HEK293T (cell line): ENCODE measurements around the gene ATP9B.

ENCODE experiments used
- ARNT ChIP-seq: fragments of 450-650 bp; IDR thresholded peaks from 2 replicates; pipeline ENCODE4 v1.6.1; 2017; ENCODE audit warnings: mild to moderate bottlenecking
- BHLHE40 ChIP-seq: fragments of 450-650 bp; IDR thresholded peaks from 2 replicates; pipeline ENCODE4 v1.6.1; 2016; ENCODE audit warnings: mild to moderate bottlenecking, moderate library complexity, borderline replicate concordance
- ELF4 ChIP-seq: fragments of 450-650 bp; IDR thresholded peaks from 2 replicates; pipeline ENCODE4 v1.6.1; 2017; ENCODE audit warnings: antibody characterized with exemption
- FOXK2 ChIP-seq: fragments of 450-650 bp; IDR thresholded peaks from 2 replicates; pipeline ENCODE4 v1.6.1; 2016; ENCODE audit warnings: mild to moderate bottlenecking
- L3MBTL2 ChIP-seq: fragments of 450-650 bp; conservative IDR thresholded peaks from 2 replicates; pipeline ENCODE4 v1.6.1; 2016; ENCODE audit warnings: mild to moderate bottlenecking
- NFRKB ChIP-seq: fragments of 450-650 bp; IDR thresholded peaks from 2 replicates; pipeline ENCODE4 v1.6.1; 2016; ENCODE audit warnings: mild to moderate bottlenecking, moderate library complexity
- SP1 ChIP-seq: fragments of 450-650 bp; IDR thresholded peaks from 2 replicates; pipeline ENCODE4 v1.6.1; 2017

DNA sequence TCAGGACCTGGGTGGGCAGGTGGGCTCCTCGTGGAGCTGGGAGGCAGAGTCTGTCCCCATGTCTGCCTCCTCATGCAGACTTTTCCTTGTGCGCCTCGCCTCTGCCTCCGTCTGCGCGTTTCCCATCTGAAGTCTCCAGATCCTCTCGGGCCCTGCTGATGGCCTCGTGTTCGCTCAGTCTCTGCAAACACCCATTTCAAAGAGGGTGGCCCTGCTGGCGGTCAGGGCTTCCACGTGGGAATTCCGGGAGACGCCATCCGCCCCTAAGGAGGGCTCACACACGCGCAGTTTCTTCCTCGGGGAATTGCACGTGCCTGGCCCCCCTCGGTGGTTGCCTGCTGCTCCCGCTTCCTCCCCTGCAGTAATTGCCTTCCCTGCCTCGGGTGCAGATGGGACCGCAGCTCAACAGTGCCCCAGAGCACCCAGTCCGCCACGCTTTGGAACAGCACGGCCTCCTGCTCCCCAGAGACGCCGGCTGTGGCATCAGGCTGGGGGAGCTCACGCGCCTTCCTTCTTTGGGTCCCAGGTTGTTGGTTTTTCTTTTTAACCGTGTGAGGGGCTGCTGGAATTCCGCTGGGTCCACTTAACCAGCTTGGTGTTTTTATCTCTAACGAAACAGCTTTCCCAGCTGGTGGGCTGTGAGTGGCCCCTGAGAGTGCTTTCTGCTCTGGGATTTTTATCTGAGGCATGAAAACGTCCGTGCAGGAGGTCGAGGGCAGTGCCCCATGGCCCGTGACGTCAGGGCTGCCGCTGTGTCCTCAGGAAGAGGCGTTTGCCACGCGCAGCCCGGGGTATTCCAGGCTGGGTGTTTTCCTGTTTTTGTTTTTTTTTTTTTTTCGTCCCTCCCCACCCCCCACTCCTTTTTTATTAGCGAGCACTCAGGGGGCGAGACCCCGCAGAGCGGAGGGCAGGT, 342.7 kb downstream of the ATP9B start:
- no peak for TF ChIP-seq BHLHE40
- no peak for TF ChIP-seq ELF4
- no peak for TF ChIP-seq NFRKB
- TF ChIP-seq L3MBTL2 = no peak
- TF ChIP-seq ARNT = no peak
- no peak for TF ChIP-seq SP1
- no peak for TF ChIP-seq FOXK2
